HT1080 (cell line): Measurements from ENCODE around the gene CLCN6. TPM values are rescaled to one million over a fixed set of nuclear protein-coding genes. Genes with fewer than 3 reads are reported as not detected.

Experiments used
- DNase-seq: peaks from one replicate; pipeline ENCODE4 v3.0.0-alpha.2; 2015; ENCODE audit warnings: low read depth
- total RNA-seq: library from RNA; depleted of rRNA; stranded (reverse); fragments of >200 nt; shearing (Covaris generic); gene quantifications from 2 replicates; pipeline ENCODE4 v1.2.3, GENCODE V29; 2014

The CLCN6 gene
- total RNA-seq, 1 experiment from 2014 or later, result 10.0 TPM

DNA sequence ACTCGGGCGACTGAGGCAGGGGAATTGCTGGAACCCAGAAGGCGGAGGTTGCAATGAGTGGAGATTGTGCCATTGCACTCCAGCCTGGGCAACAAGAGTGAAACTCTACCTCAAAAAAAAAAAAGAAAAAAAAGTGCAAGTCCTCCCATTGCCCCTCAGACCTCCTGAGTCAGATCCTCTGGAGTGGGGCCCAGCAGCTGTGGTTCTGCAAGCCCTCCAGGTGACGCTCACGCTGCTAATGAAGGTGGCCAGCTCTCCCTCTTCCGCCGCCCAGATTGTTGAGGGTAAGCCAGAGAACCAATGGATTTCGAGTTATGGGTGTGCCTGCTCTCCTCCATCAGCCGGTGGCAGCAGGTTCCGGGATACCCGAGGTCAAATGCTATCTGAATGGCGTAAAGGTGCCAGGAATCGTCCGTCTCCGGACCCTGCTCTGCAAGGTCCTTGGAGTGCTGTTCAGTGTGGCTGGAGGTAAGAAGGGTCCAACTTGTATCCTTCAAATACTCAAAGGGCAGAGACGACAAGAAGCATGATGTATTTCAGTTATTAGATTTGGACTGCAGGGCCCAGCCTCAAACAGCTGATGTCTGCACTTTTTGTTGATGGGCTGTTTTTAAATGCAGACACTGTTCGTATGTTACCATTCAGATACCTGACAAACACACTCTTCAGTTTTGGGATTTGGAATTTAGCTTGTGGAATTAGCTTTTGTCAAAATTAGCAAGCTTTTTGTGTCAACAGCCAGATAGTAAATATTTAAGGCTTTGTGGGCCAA is 17.6 kb downstream of the CLCN6 start:
- no peak for DNase-seq

DNA sequence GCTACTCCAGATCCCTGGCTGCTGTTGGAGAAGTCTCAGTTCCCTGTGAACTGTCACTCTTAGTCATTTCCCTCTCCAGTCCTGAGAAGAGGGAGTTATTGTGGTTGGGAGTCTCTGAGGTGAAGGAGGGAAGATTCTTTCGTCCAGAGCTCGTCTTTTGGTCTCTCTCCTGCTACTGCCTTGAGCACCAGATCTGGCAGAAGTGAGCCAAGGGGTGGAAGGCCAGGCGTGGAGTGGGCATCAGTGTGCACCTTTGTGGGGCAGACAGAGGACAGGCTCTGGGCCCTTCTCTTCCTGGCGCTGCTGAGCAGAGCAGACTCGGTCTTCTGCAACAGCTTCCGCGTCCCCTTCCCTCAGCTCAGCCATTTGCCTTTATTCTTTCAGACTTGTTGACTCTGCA is 19.1 kb downstream of the CLCN6 start:
- DNase-seq, result peak; percentile 68

GRCh38 chr1:11826946-11827345 is 21.0 kb downstream of the CLCN6 start:
- DNase-seq, result no peak

DNA sequence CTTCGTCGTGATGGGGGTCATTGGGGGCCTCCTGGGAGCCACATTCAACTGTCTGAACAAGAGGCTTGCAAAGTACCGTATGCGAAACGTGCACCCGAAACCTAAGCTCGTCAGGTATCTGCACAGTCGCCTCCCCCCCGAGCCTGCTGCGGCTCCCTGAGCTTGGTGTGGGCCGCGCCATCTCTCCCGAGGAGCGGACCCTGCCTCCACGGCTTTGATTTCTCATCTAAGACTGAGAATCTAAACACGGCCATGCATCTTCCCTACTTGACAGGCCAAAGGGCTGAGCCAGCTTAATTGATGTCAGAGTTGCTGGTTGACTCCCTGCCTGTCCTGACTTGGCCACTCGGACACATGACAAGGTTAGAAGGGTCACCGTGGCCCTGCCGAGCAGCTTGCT is 22.5 kb downstream of the CLCN6 start:
- DNase-seq, result no peak

DNA sequence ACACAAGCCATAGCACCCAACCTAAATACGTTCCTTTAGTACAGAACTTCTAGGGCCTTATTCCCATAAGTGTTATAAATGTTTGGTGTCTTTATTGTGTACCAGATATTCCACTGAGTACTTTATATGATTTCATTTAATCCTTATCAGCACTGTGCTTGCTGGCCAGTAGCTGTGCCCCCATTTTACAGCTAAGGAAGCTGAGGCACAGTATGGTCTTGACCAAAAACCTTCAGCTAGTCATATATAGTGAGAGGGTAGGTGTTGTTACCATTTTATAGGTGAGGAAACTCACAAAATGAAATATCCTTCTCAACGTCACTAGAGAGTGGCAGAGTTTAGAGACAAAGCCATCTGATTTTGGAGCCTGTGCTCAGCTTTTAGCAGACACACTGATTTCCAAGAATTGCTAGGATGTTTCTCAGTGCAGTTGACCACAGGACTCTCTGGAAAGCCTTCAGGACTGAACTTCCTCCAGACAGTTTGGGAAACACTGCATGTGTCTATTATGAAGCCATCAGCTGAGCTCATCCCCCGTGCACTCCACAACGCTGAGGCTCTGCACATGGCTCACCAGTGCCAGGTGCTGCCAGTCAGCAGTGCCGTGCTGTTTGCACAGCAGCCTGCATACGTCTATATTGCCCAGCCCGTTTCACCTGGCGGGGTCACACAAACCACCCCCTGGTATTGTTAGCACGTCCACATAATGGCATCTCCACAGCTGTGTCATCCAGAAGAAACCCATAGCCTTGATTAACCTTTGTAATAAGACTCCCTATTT is 26.1 kb downstream of the CLCN6 start:
- no peak for DNase-seq

GRCh38 chr1:11833497-11833896 is 27.5 kb downstream of the CLCN6 start:
- no peak for DNase-seq

GRCh38 chr1:11833900-11834299 is 27.9 kb downstream of the CLCN6 start:
- no peak for DNase-seq

- DNase-seq, result no peak
These were observed 29.6 kb downstream of the CLCN6 start for GRCh38 chr1:11835441-11836225.

GRCh38 chr1:11836955-11837766 is 31.2 kb downstream of the CLCN6 start:
- DNase-seq, result no peak

GRCh38 chr1:11837767-11838348 is 31.9 kb downstream of the CLCN6 start:
- no peak for DNase-seq

GRCh38 chr1:11838349-11839272 is 32.6 kb downstream of the CLCN6 start:
- DNase-seq, result peak; percentile 52

GRCh38 chr1:11839727-11840705 is 34.0 kb downstream of the CLCN6 start:
- no peak for DNase-seq

- no peak for DNase-seq
These were observed 35.5 kb downstream of the CLCN6 start for GRCh38 chr1:11841245-11842153.

DNA sequence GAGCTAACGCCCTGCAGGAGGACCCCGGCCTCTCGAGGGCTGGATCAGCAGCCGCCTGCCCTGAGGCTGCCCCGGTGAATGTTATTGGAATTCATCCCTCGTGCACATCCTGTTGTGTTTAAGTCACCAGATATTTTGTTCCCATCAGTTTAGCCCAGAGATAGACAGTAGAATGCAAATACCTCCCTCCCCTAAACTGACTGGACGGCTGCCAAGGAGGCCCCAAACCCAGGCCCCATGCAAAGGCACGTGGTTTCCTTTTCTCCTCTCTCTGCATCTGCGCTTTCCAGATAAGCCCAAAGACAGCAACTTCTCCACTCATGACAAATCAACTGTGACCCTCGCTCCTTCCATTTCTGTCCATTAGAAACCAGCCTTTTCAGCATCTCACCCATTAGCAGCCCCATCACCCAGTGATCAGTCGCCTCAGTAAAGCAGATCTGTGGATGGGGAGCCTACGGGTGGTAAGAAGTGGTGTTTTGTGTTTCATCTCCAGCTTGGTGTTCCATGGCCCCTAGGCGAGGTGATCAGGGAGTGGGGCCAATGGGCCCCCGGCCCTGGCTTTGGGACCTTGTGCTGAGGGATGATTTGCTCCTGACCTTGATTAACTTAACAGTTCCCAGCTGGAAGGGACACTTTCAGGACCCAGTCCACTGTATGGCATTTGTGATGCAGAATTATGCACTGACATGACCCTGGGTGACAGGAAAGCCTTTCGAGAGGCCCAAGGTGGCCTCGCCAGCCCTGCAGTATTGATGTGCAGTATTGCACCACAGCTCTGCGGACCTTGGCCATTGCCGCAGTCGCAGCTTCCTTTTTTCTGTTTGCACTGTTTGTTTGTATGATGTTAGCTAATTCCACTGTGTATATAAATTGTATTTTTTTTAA is 36.4 kb downstream of the CLCN6 start:
- DNase-seq, result no peak

GRCh38 chr1:11845641-11846335 is 39.8 kb downstream of the CLCN6 start:
- no peak for DNase-seq
